H9 (cell line): ENCODE results near the gene NRP1. TPM values are rescaled to one million over a fixed set of nuclear protein-coding genes. Genes with fewer than 3 reads are reported as not detected.
A peak's percentile ranks its signal among the peaks of the same experiment; 100 is the strongest.
"Not testable (repeated sequence)": the region's sequence is repeated elsewhere in the genome, so short reads cannot be mapped to it uniquely, and the experiment has no call there.

ENCODE experiments used
- DNase-seq: peaks from one replicate; pipeline ENCODE4 v3.0.0-alpha.2; 2017
- H2AFZ ChIP-seq: one replicate; pipeline ENCODE4 v1.6.1; 2013; ENCODE audit warnings: mild to moderate bottlenecking, low read length, control low read depth, moderate library complexity
- H2AK5ac ChIP-seq: 2 replicates; pipeline ENCODE4 v1.6.1; 2013; ENCODE audit warnings: low read length, control low read depth, mixed read lengths; ENCODE audit not compliant: insufficient read length
- H2BK120ac ChIP-seq: one replicate; pipeline ENCODE4 v1.6.1; 2013; ENCODE audit warnings: low read depth, mild to moderate bottlenecking, low read length, control low read depth, inconsistent platforms; ENCODE audit not compliant: poor library complexity, severe bottlenecking
- H2BK12ac ChIP-seq: 2 replicates; pipeline ENCODE4 v1.6.1; 2013; ENCODE audit warnings: low read length, control low read depth, mixed read lengths, low read depth; ENCODE audit not compliant: insufficient read length
- H2BK15ac ChIP-seq: 2 replicates; pipeline ENCODE4 v1.6.1; 2013; ENCODE audit warnings: low read depth, low read length, control low read depth
- H2BK20ac ChIP-seq: one replicate; pipeline ENCODE4 v1.6.1; 2013; ENCODE audit warnings: low read depth, mild to moderate bottlenecking, low read length, control low read depth, inconsistent platforms; ENCODE audit not compliant: poor library complexity, severe bottlenecking
- H2BK5ac ChIP-seq: 2 replicates; pipeline ENCODE4 v1.6.1; 2013; ENCODE audit warnings: low read length, control low read depth, mixed read lengths; ENCODE audit not compliant: insufficient read length
- H3K14ac ChIP-seq: 2 replicates; pipeline ENCODE4 v1.6.1; 2013; ENCODE audit warnings: low read length, control low read depth; ENCODE audit not compliant: insufficient read depth
- H3K18ac ChIP-seq: 2 replicates; pipeline ENCODE4 v1.6.1; 2013; ENCODE audit warnings: low read depth, mild to moderate bottlenecking, mixed read lengths, low read length, control low read depth; ENCODE audit not compliant: insufficient read length
- H3K23ac ChIP-seq: 2 replicates; pipeline ENCODE4 v1.6.1; 2013; ENCODE audit warnings: low read length, control low read depth, mixed read lengths, low read depth; ENCODE audit not compliant: insufficient read length
- H3K23me2 ChIP-seq: 2 replicates; pipeline ENCODE4 v1.6.1; 2013; ENCODE audit warnings: low read depth, mild to moderate bottlenecking, mixed read lengths, low read length, control low read depth; ENCODE audit not compliant: insufficient read length, poor library complexity, severe bottlenecking
- H3K27ac ChIP-seq: 2 replicates; pipeline ENCODE4 v1.5.1; 2013; ENCODE audit warnings: low read length, control low read depth, mixed read lengths, low read depth; ENCODE audit not compliant: insufficient read length
- H3K27me3 ChIP-seq: 2 replicates; pipeline ENCODE4 v1.6.1; 2013; ENCODE audit warnings: low read length, control low read depth, inconsistent platforms; ENCODE audit not compliant: insufficient read depth
- H3K4ac ChIP-seq: 2 replicates; pipeline ENCODE4 v1.6.1; 2013; ENCODE audit warnings: low read depth, mild to moderate bottlenecking, control low read depth, inconsistent platforms, low read length, moderate library complexity
- H3K4me1 ChIP-seq: 2 replicates; pipeline ENCODE4 v1.6.1; 2013; ENCODE audit warnings: low read length, control low read depth, inconsistent platforms; ENCODE audit not compliant: insufficient read depth
- H3K4me2 ChIP-seq: 2 replicates; pipeline ENCODE4 v1.6.1; 2013; ENCODE audit warnings: low read length, control low read depth, mixed read lengths; ENCODE audit not compliant: insufficient read length, insufficient read depth
- H3K56ac ChIP-seq: 2 replicates; pipeline ENCODE4 v1.6.1; 2013; ENCODE audit warnings: low read depth, mild to moderate bottlenecking, mixed read lengths, low read length, control low read depth; ENCODE audit not compliant: insufficient read length
- H3K79me1 ChIP-seq: 2 replicates; pipeline ENCODE4 v1.6.1; 2013; ENCODE audit warnings: low read depth, mild to moderate bottlenecking, moderate library complexity, low read length, control low read depth, inconsistent platforms; ENCODE audit not compliant: insufficient read depth, poor library complexity, severe bottlenecking
- H3K79me2 ChIP-seq: 2 replicates; pipeline ENCODE4 v1.6.1; 2013; ENCODE audit warnings: low read length, control low read depth, inconsistent platforms; ENCODE audit not compliant: insufficient read depth
- H3K9ac ChIP-seq: 2 replicates; pipeline ENCODE4 v1.6.1; 2013; ENCODE audit warnings: low read length, control low read depth, mixed read lengths; ENCODE audit not compliant: insufficient read length; ENCODE audit errors: extremely low read depth
- H3K9me3 ChIP-seq: one replicate; pipeline ENCODE4 v1.6.1; 2013; ENCODE audit warnings: low read depth, low read length, inconsistent platforms; ENCODE audit not compliant: control insufficient read depth
- H3T11ph ChIP-seq: one replicate; pipeline ENCODE4 v1.6.1; 2013; ENCODE audit warnings: mild to moderate bottlenecking, low read length, control low read depth, inconsistent platforms
- H4K20me1 ChIP-seq: one replicate; pipeline ENCODE4 v1.6.1; 2013; ENCODE audit not compliant: control insufficient read depth, insufficient read length, insufficient read depth
- H4K5ac ChIP-seq: 2 replicates; pipeline ENCODE4 v1.6.1; 2013; ENCODE audit warnings: low read depth, mild to moderate bottlenecking, mixed read lengths, low read length, control low read depth; ENCODE audit not compliant: insufficient read length
- H4K8ac ChIP-seq: replicated peaks from 2 replicates; pipeline ENCODE4 v1.6.1; 2013; ENCODE audit warnings: low read length, control low read depth, mixed read lengths, low read depth; ENCODE audit not compliant: insufficient read length
- H4K91ac ChIP-seq: 2 replicates; pipeline ENCODE4 v1.6.1; 2013; ENCODE audit warnings: low read depth, mild to moderate bottlenecking, moderate library complexity, mixed read lengths, low read length, control low read depth; ENCODE audit not compliant: insufficient read length
- H3K27ac Mint-ChIP-seq, 3 experiments: 2 replicates in 2 of 3; 3 replicates in 1 of 3; pipeline ENCODE4 v1.8.0; 2020 to 2021; ENCODE audit warnings: mixed read lengths in 3 of 3, mild to moderate bottlenecking in 1 of 3, moderate library complexity in 1 of 3
- H3K27me3 Mint-ChIP-seq: 2 replicates; pipeline ENCODE4 v1.8.0; 2021; ENCODE audit warnings: low read depth, mild to moderate bottlenecking, moderate library complexity, mixed read lengths
- H3K36me3 Mint-ChIP-seq, 3 experiments: 2 replicates in 2 of 3; 3 replicates in 1 of 3; pipeline ENCODE4 v1.8.0; 2020 to 2021; ENCODE audit warnings: low read depth in 3 of 3, mixed read lengths in 3 of 3; ENCODE audit not compliant: insufficient read depth in 1 of 3
- H3K4me1 Mint-ChIP-seq, 2 experiments: 2 replicates each; pipeline ENCODE4 v1.8.0; 2020; ENCODE audit warnings: mixed read lengths in 2 of 2
- H3K4me3 Mint-ChIP-seq, 2 experiments: 2 replicates in 1 of 2; 3 replicates in 1 of 2; pipeline ENCODE4 v1.8.0; 2020 to 2021; ENCODE audit warnings: mild to moderate bottlenecking in 2 of 2, mixed read lengths in 2 of 2, moderate library complexity in 1 of 2
- H3K9me3 Mint-ChIP-seq, 2 experiments: 2 replicates in 1 of 2; 3 replicates in 1 of 2; pipeline ENCODE4 v1.8.0; 2020; ENCODE audit warnings: mild to moderate bottlenecking in 2 of 2, mixed read lengths in 2 of 2, moderate library complexity in 1 of 2
- WGBS: extraction: QIAGEN DNeasy Blood & Tissue Kit; methylation state at CpG from one replicate; pipeline ENCODE4 v1.1.7; 2013; ENCODE audit warnings: missing lambda C conversion rate, low lambda C conversion rate, mixed read lengths; ENCODE audit not compliant: insufficient read length; ENCODE audit errors: extremely low coverage; 5-methylcytosine and 5-hydroxymethylcytosine counted together
- long read RNA-seq: library from polyadenylated mRNA; unstranded; transcript quantifications from one replicate; pipeline ENCODE4 v2.0.0, GENCODE V29; 2020
- total RNA-seq: library from RNA; stranded (reverse); gene quantifications from 2 replicates; pipeline ENCODE4 v1.2.1, GENCODE V29; 2021
- TF ChIP-seq, protein P1 (sequence below): fragments of 200-600 bp; sonication (generic); conservative IDR thresholded peaks from 3 replicates; pipeline ENCODE4 v1.8.0; 2021; ENCODE audit warnings: antibody characterized with exemption, mild to moderate bottlenecking

The NRP1 gene
- 4.1 and 4.6 TPM in 2 replicates for total RNA-seq
- long read RNA-seq, transcript NRP1-204 (12 exons, 2,213 nt), result major isoform, 5 of 16 reads
- long read RNA-seq, partial matches to known transcripts, result 5 of 16 reads
- long read RNA-seq, other reads (novel, unspliced or antisense), result 6 of 16 reads

DNA sequence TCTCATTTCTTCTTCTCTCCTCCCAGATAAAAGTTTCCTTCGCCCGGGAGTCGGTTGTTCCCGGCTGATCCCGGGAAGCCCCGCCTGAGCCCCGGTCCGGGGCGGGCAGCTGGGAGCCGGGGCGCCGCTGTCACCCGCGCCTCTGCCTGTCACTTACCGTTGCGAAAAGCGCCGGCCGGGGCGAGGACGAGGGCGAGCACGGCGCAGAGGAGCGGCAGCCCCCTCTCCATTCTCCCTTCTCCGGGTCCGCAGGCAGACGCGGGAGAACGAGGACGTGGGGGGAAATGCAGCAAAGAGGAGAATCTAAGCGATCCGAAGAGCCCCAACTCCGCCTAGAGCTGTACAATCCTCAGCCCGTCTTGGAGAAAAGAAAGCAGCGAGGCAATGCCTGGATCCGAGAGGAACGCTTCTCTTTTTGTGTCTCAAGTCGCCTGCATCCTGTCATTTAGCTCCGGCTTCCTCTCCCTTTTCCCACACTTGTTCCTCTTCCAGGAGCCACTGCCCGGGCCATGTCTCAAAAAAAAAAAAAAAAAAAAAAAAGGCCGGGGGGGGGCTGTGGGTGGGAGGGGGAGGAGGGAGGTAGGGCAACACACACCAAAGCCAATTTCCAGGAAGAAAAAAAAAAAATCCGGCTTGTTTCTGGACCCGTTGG is at the start of gene NRP1:
Gene NRP1, minus strand, starts transcription at position 515 of the 652 bp plus-strand sequence. Its CDS starts 285 bp downstream, at position 230.
- no peak within 1 kb of the TSS for H2BK20ac ChIP-seq
- Mint-ChIP-seq H3K36me3 (no peaks in the 10 kb centered on the region), H3K9me3 (no peaks in the 10 kb centered on the region; a peak in 2 of 5 replicates), H3K27ac (no peak within 1 kb of the TSS; a peak in 1 of 7 replicates), H3K4me1 (peaks cover 30 to 37% of the 10 kb centered on the region in 2 experiments), H3K4me3 (peak within 1 kb of the TSS; percentile 70 to 84), H3K27me3 (peaks cover 74% of the 10 kb centered on the region)
- H2BK15ac ChIP-seq, result no peak within 1 kb of the TSS
- H2BK12ac ChIP-seq, result no peak within 1 kb of the TSS
- H3K23ac ChIP-seq, result no peak within 1 kb of the TSS
- no peaks in the 10 kb centered on the region for H3K79me1 ChIP-seq
- no peak within 1 kb of the TSS for H3K14ac ChIP-seq
- H3K9me3 ChIP-seq, result no peaks in the 10 kb centered on the region
- no CpG with 5 or more reads among the region's 44 CpGs for WGBS
- H4K91ac ChIP-seq, result no peak within 1 kb of the TSS
- TF ChIP-seq, protein P1, sequence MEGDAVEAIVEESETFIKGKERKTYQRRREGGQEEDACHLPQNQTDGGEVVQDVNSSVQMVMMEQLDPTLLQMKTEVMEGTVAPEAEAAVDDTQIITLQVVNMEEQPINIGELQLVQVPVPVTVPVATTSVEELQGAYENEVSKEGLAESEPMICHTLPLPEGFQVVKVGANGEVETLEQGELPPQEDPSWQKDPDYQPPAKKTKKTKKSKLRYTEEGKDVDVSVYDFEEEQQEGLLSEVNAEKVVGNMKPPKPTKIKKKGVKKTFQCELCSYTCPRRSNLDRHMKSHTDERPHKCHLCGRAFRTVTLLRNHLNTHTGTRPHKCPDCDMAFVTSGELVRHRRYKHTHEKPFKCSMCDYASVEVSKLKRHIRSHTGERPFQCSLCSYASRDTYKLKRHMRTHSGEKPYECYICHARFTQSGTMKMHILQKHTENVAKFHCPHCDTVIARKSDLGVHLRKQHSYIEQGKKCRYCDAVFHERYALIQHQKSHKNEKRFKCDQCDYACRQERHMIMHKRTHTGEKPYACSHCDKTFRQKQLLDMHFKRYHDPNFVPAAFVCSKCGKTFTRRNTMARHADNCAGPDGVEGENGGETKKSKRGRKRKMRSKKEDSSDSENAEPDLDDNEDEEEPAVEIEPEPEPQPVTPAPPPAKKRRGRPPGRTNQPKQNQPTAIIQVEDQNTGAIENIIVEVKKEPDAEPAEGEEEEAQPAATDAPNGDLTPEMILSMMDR, result no peak
- H2AK5ac ChIP-seq, result no peak within 1 kb of the TSS
- H3T11ph ChIP-seq, result no peak within 1 kb of the TSS
- H4K8ac ChIP-seq, result no peak within 1 kb of the TSS
- no peak within 1 kb of the TSS for H3K56ac ChIP-seq
- H3K27me3 ChIP-seq, result peaks cover 11% of the 10 kb centered on the region; the same call in 1 of the 2 replicates
- no peak within 1 kb of the TSS for H2BK5ac ChIP-seq
- H3K23me2 ChIP-seq, result peaks cover 27% of the 10 kb centered on the region
- peak within 1 kb of the TSS; percentile 63 for H3K4me2 ChIP-seq
- no peak within 1 kb of the TSS for H2BK120ac ChIP-seq
- DNase-seq, result peak; percentile 29
- no peak within 1 kb of the TSS for H3K27ac ChIP-seq
- H4K20me1 ChIP-seq, result no peaks in the 10 kb centered on the region
- no peak within 1 kb of the TSS for H3K4ac ChIP-seq
- H3K18ac ChIP-seq, result no peak within 1 kb of the TSS
- no peaks in the 10 kb centered on the region for H3K4me1 ChIP-seq
- no peak within 1 kb of the TSS for H3K9ac ChIP-seq
- H3K79me2 ChIP-seq, result no peaks in the 10 kb centered on the region
- no peak within 1 kb of the TSS for H4K5ac ChIP-seq
- no peak within 1 kb of the TSS for H2AFZ ChIP-seq

- not testable (repeated sequence) for H4K8ac ChIP-seq, H3K4me3 Mint-ChIP-seq
- no CpG with 5 or more reads among the region's 3 CpGs for WGBS
These were observed 49.7 kb upstream of the NRP1 start for GRCh38 chr10:33384201-33384600.

More at GRCh38 chr10:33384201-33384600, 49.7 kb upstream of the NRP1 start:
- H3K9ac ChIP-seq, H3K27me3 Mint-ChIP-seq, H3K9me3 Mint-ChIP-seq, H3K27me3 ChIP-seq, H3K14ac ChIP-seq, H3K23me2 ChIP-seq, H3K36me3 Mint-ChIP-seq, H3K4me2 ChIP-seq, H3K9me3 ChIP-seq, H3K79me2 ChIP-seq, H3K18ac ChIP-seq, H2BK20ac ChIP-seq, H3K4ac ChIP-seq, H3K23ac ChIP-seq, H4K91ac ChIP-seq, H3K4me1 ChIP-seq, H3T11ph ChIP-seq, H2BK15ac ChIP-seq, H2BK5ac ChIP-seq, H3K79me1 ChIP-seq, H3K27ac ChIP-seq, H4K5ac ChIP-seq, H2AFZ ChIP-seq, H3K27ac Mint-ChIP-seq, H2BK120ac ChIP-seq, H3K56ac ChIP-seq, H4K20me1 ChIP-seq, H2BK12ac ChIP-seq, DNase-seq, H2AK5ac ChIP-seq: not testable (repeated sequence)
- H3K4me1 Mint-ChIP-seq, result peaks cover 16 to 17% of the 10 kb centered on the region in 2 experiments
